Stimulated activated CD4-positive, alpha-beta T cell treated with anti-CD3 and anti-CD28 coated beads, Interleukin-1b, Interleukin-23, amount 100 ng/mL, for 24 hours (primary cell): ENCODE results near the gene MKNK1.

ENCODE experiments used
- DNase-seq, 4 experiments: peaks; one replicate each; pipeline ENCODE4 v3.0.0-alpha.2; 2020; ENCODE audit warnings: low read depth in 4 of 4, low spot score in 1 of 4

The MKNK1 gene

DNA sequence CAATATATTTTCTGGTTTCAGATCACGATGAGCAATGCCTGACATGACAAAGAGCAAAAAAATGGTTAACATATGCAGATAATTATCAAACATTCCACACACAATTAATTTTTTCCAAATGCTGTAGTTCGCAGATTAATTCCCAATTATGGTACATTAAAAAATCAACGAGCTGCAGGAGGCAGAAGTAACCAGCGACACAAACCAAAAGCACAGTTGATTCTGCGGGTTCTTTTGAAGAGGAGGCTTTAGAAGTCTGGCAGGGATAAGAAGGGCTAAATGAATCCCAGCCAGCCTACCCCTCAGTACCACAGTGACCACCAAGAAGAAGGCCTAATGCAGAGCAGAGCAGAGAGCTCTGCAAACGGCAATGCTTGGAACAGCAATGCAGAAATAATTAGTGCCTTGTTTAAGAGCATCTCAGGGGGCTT, 35.6 kb downstream of the MKNK1 start:
- DNase-seq = no peak

DNA sequence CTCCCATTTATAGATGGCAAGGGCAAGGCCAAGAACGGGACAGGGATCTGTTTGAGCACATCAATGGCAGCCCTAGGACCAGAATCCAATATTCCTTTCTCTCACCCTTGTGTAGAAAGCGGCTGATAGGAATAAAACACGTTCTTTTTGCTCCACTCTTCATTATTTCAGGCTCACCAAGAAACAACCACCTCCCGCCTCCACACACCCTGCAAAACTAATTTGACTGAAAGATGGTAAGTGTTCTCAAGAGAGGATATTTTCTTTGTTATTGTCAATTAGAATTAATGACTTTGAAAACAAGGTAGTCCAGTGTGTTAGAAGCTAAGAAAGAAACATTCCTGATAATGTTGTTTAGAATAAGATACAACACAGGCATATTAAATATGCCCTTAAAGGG, 40.7 kb downstream of the MKNK1 start:
- no peak for DNase-seq

DNA sequence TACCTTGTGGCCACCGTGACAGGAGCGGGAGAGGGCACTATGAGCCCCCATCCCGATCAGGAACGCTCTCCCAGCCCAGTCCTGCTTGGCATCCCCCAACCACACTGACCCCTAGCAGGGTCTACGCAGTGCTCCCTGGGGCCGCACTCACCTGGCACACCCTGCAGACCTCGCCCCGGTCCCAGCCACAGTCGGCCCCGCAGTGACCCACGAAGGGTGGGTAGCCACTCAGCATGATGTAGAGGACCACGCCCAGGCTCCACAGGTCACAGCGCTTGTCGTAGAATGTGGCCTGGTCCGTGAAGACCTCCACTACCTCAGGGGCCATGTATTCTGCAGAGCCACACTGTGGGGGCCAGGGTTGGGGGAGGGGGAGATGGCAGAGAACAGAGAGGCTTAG, 41.6 kb downstream of the MKNK1 start:
- no peak for DNase-seq

DNA sequence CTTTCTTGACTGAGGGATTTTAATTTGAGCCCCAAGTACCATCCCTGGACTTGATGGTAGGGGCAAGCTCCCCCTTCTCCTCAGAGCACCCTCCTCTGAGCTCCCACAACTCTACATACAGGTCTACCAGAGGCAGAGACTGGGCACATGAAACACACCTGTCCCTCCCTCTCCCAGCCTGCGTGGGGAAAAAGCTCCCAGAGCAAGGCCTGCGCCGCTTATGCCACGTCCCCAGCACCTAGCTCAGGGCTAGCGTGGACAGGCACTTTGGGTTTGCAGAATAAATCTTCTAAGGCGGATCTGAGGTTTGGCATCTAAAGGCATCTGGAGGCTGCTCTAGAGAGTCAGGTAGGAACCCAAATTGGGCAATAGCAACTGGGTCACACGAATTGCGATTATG, 45.1 kb downstream of the MKNK1 start:
- no peak for DNase-seq

DNA sequence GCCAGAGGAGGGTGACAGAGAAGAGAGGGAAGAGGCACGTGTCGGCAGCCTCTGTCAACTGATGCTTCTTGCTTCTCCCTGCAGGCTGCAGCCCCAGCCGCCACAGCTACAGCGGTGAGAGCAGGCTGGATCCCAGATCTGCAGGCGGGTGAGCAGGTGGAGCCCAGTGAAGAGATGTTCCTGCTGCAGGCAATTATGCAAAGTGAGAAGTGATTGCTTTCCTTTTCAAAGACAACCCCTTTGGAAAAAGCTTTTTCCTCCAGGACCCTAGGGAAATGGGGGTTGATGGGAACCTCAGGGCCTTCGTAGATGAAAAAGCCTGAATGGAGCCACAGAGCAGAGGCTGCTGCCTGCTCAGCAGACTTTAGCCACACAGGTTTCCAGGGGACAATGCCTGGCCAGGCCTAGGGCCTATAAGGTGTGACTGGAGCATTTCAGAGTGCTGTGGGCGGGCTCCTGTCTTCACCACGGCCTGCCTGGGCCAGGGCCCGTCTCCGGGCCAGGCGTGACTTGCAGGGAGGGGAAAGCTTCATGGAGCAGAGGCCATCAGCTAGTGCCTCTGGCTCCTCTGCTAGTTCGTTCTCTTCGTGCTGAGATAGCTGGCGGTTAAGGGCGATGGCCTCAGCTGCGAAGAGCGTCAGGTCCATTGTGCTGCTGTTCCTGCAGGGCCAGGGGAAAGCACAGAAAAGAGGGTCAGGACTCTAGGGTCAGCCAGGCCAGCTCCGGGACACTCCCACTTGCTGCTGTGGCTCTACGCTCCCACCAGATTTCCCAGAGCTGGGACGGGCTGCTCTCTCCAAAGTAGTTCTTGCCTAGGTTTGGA, 45.7 kb downstream of the MKNK1 start:
- DNase-seq = no peak

DNA sequence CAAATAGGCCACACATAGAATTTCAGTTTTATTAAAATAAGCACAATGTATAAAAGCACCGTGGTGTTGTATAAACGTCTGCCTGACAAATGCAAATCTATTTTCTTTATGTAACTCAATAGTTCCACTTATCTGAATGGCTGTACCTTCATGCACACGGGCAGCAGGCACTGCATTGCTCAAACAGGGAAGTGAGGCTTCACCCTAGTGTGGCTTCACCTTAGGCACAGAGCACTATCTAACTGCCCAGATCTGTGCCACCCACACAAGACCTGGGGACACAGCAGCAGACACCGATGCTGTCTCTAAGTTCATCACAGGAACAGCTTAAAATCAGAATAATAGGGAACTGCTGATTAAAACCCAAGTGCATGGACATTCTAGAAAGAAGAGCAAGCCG, 46.7 kb downstream of the MKNK1 start:
- DNase-seq = no peak

DNA sequence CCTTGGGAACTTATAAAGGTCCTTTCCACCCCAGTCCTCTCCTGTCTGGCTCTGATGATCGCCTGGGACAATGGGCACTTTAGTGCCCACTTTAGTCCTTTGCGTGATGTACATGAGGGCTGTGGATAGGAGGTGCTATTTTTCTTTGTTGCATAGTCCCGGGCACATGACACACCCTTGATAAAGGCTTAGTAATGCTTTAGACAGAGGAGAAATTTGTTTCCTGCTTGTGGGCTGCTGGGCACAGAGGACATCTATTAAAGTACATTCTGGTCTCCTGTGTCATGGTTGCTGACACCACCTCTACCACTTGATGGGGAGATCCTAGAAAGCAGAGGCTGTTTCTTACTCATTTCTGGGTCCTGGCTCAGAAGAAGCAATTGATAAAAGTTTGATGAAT, 47.2 kb downstream of the MKNK1 start:
- no peak for DNase-seq

DNA sequence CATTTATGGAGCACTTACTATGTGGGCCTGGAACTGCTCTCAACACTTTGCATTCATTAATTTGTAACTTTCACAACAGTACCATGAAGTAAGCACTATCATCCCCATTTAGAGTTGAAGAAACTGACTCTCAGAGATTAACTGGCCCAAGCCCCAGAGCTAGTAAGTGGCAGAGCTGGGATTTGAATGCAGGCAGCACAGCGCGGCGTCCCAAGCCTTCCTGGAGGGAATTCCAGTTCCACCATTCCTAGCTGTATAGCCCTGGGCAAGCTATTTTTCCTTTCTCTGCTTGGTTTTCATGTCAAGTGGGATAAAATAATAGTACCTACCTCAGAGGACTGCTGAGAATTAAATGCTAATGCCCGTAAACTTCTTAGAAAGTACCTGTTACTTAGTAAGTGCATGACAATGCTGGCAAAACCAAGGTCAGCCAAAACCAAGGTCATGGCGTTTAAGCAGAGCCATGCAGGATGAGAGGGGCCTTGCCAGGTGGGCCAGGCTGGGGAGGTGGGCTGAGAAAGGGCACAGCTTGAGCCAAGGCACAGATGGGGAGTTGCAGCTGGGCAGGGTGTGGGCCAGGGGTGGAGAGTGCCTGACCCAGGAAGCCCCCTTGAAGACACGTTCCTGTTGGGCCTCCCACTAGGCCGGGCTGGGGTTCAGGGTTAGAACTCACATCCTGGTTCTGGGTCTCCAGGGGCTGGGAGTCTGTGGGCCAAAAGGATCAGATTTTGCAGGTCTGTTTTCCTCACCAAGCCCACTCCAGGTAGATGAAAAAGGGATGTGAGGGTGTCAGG, 48.0 kb downstream of the MKNK1 start:
- no peak for DNase-seq

DNA sequence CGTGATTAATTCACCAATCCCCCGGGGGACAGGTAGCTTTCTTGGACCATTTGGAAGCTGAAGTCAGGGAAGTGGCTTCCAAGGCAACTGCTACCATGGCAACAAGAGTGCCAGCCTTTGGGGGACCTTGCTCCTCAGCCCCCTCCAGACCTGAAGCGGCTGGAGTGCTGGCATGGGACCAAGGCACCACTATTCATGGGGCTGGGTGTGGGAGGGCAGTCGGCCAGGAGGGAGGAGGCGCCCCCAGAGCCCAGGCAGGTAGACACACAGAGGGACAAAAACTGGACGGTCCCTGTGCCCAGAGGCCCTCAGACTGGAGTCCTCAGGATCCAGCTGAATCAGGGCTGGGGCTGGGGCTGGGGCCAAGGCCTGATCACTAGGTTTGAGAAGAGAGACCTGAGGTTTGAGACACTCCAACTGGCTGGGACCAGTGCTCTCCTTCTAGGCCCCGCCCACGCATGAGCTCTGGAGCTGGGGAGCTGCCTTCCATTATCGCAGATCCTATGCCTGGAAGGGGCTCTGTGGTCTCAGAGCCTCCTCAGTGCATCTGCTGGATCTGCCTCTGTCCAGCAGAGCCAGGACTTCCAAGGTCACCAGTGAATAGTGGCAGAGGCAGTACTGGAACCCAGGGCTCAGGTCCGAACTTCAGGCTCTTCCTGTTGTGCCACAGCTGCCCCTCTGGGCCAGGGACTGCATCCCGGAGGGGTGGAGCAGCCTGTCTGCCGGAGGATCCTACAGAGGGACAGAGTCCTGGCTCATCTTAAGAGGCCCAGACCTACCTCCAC, 49.3 kb downstream of the MKNK1 start:
- DNase-seq = no peak

DNA sequence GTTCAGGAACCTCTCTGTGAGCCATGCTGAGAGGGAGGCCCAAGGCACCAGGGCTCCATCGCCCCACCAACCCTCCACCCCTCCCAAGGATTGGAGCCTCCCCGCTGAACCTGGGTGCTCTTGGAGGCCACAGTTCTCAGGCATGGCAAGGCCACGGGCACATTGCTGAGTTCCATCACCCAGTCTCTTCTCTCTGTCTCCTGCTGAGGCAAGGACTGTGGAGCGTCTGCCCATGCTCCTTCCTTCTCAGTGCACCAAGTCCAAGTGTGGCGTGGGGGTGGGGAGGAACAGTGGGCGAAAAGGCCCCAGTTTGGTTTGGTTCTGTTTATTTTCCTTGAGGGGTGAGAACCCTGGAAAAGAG, 49.9 kb downstream of the MKNK1 start:
- DNase-seq = no peak

DNA sequence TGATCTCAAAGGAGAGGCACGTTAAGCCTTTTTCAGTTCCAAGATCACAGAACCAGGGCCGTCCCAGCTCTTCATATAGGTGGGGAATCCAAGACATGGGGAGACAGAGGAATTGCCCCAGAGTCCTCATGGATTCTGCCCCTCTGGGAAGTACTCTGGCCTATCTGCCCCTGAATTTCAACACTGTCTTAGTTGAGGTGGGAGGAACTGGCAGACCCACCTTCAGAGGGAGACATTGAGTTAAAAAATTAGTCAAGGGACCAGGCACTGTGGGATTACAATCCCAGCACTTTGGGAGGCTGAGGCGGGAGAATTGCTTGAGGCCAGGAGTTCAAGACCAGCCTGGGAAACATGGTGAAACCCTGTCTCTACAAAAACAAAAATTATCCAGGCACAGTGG, 50.6 kb downstream of the MKNK1 start:
- DNase-seq = no peak

DNA sequence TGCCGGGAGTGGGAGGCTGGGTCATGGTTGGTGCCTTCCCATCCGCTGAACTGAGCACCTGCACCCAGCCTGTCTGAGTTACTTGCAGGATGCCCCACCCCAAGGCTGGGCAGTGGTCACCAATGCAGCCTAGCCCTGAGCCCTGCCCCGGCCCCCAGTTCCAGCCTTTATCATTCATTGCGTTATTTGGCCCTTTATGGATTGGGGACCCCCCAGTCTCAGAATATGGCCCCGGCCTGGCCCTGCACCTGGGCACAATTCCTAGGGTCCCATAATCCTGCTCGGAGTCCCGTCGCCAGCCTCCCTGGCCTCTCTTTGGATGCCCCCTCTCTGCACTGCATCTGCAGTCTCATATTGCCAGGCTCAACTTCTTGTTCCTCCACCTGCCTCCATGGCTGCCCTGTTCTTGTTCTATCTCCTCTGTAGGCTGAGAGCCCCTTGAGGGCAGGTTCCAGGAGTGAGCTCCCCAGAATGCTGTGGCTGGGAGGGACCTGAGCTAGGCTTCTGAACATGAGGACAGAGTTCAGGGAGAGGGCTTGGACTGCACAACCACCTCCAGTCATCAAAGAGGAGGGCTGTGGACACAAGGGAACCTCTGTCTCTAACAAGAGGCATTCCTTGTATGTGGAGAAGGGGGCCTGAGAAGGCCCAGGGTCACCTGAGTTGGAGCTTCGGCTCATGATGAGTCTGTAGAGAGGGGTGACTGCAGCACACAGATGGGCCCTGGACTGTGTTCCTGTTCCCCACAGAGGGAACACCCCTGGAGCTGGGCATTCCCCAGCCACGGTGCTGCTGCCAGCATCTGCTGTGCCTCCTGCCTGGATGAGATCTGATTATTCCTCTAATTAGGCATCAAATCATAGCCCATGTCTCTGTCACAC, 51.5 kb downstream of the MKNK1 start:
- no peak for DNase-seq

DNA sequence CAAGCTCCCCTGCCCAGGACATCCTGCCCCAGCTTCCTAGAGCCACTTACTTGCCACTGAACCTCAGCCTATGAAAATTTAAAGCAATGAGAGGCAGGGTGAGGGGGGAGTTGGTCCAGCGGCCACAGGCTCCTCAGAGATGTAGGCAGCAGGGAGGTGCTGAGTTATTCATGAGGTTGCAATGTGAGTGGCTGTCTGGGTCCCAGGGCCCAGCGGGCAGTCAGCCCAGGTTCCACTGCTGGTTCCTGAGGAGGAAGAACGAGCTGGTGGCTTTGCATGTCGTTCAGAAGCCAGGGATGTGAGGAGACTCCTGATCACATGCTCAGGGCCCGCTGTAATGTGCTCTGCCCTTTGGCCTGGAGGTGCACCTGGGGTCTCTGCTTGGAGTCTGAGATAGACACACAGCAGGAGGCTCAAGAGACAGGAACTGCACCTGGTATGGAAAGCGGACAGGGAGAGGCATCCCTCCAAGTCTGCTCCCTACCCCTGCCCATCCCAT, 52.4 kb downstream of the MKNK1 start, which contains the start of gene KNCN:
Gene KNCN, minus strand, starts transcription at position 51 of the 499 bp plus-strand sequence. CDS start 432 bp downstream, outside the sequence.
- no peak for DNase-seq

DNA sequence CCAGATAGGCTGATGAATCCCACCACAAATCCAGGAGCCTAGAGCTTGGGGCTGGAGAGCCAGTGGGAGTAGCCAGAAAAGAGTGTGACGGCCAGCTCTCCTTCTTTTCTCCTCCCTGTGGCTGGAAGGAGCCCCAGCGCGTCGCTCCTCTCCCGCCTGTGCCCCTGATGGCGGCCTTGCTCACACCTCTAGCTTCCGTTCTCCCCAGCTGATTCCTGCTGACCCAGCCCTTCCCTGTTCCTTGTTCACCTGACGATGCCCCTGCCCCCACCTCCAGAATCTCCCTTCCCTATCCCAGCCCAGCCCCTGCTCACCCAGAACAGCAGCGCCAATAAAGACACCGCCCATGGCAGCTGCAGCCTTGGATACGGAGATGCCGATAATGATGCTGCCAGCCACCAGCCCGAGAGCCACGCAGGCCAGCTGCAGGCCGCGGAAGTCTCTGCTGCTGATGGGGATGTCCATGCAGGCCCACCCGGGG, 53.3 kb downstream of the MKNK1 start:
- no peak for DNase-seq

DNA sequence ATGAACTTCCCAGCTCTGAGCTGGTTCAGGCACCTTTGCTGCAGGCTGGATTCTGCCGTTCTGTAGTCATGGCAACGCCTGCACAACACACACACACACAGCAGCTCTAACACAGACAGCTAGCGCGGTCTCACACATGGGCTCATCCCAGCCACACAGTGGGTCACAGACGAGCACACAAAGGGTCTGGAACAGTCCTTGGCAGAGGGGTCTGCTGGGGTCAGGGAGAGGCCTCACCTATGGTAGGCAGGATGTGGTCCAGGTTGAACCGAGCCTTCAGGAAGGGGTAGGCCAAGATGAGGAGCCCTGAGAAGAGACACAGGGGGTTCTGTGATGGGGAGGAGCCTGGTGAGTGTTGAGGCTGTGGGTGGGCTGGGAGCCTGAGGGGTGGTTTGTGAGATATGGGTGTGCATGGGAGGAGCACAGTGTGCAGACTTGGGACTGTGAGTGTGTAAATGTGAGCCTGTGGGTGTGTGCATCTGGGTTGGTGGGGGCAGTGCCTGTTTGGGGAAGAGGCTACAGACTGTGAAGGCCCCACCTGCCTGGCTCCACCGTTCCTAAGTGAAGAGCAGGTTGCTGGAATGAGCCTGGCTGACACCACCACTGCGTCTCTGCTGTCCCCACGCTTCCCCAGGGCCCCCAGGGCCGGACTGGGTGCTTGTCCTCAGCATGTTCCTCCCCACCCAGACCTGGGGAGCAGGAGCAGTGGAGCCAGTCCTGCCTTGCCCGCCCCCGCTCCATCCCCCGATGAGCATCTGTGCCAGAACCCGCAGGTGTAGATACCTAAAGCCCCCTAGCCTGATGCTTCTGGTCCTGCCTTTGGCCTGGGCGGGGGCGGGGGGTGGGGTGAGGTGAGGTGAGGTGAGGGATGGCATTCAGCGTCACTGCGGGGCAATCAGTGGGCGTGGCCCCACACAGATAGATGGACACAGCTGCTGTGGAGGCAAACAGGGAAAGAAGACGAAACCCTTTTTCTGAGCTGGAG, 54.1 kb downstream of the MKNK1 start:
- no peak for DNase-seq

DNA sequence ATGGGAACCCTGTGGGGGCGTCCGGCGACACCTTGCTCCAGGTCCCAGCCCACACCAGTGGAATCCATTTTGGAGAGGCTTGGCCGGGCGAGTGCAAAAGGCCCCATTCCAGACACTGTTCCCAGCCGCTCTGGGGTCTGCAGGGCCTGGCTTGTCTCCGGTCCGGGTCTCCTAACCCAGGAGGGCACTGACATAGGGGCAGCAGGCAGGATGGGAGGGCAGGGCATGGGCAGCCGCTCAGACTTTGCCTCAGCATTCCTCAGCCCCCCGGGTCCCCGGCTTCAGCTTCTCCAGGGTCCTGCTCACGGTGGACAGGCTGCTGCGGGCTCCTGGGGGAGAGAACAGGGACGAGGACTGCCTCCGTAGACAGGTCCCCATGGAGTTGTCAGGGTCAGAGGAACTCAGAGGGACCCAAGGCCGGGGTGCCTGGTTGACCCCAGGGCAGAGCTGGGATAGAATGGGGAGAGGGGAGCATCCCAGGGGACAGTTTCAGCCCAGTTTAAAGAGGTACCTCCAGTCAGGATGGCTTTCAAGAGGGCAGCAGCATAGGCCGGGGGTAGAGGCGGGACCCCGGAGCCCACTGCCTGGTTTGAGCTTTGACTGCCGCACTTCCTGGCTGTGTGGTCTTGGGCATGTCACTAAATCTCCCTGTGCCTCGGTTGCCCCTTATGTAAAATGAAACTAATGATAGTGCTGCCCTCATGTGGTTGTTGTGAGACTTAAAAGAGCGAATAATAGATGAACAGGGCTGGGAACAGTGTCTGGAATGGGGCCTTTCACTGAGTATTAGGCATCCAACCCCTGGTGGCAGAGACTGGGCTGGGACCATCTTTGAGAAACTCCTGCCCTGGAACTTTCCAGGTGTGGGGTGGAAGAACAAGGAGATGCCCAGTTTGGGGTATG, 56.3 kb downstream of the MKNK1 start:
- DNase-seq = no peak

DNA sequence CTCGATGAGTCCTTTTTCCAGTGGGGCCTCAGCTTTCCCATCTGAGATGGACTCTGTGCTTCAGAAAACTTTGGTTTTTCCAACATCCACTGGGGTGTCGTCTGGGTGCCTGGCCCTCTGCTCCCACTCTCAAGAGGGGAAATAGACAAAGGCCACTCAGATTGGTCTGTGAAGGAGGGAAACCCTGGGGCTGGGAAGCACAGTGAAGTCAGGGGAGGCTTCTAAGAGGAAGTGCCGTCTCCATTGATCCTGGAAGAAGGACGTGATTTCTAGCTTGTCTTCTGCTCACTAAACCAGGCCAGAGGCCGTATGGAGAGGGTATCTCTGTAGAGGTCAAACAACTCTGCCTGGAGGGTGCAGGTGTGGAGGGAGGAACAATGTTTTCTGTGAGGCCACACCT, 57.9 kb downstream of the MKNK1 start:
- no peak for DNase-seq

DNA sequence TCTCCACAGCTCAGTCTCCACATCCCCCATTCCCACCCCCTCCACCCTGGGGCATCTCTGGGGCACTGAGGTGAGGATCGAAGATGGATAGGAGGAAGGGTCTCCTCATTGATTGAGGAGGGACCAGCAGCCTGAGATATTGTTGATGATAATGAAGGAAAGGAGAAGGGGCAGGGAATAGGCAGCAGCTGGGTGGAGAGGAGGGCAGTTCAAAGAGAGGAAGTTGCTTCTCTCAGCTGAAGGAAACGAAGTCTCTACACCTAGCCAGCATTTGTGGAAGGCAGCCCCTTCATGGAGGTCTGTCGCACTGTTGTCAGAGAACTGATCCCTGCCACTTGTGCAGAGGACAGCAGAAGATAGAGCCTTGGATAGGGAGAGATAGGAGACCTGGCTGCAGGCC, 58.3 kb downstream of the MKNK1 start:
- no peak for DNase-seq
